BJ (cell line): ENCODE data around the gene SPECC1L. TPM values are rescaled to one million over a fixed set of nuclear protein-coding genes. Genes with fewer than 3 reads are reported as not detected.

Source experiments
- CTCF ChIA-PET: fragments of 350-600 bp; formaldehyde crosslinking; extraction: SDS; loops from one replicate; lab custom pipeline; 2021; ENCODE audit warnings: antibody characterized with exemption, inconsistent platforms; lab: Yijun Ruan, JAX
- POLR2A ChIA-PET: fragments of 300-600 bp; sonication (Branson Sonifier 250); formaldehyde crosslinking; extraction: SDS; loops from one replicate; lab custom pipeline; 2021; ENCODE audit warnings: antibody characterized with exemption; lab: Charles Lee
- DNase-seq: peaks from one replicate; pipeline ENCODE4 v3.0.0-alpha.2; 2011; ENCODE audit warnings: low read depth
- H3K27me3 ChIP-seq: 2 replicates; pipeline ENCODE4 v1.6.0; 2011; ENCODE audit warnings: low read length; ENCODE audit not compliant: control insufficient read depth, insufficient read depth
- H3K36me3 ChIP-seq: 2 replicates; pipeline ENCODE4 v1.5.1; 2011; ENCODE audit warnings: low read length; ENCODE audit not compliant: control insufficient read depth, insufficient read depth
- H3K4me3 ChIP-seq: 2 replicates; pipeline ENCODE4 v1.5.1; 2011; ENCODE audit warnings: low read depth, mild to moderate bottlenecking, control low read depth, low read length
- CTCF ChIP-seq: IDR thresholded peaks from 2 replicates; pipeline ENCODE4 v1.5.1; 2011; ENCODE audit warnings: low read depth, mild to moderate bottlenecking, control low read depth, inconsistent platforms, low read length, moderate library complexity; ENCODE audit not compliant: insufficient read depth
- polyA plus RNA-seq: library from polyadenylated mRNA; depleted of rRNA; stranded (reverse); fragments of >200 nt; gene quantifications from 2 replicates; pipeline ENCODE4 v1.2.3, GENCODE V29; 2011

The SPECC1L gene
- polyA plus RNA-seq, 1 experiment = 35.1 TPM

GRCh38 chr22:24420072-24420976 is 149.7 kb downstream of the SPECC1L start:
- Histone ChIP-seq H3K27me3 (no peaks in the 10 kb centered on the region), H3K36me3 (peaks cover 6% of the 10 kb centered on the region), H3K4me3 (no peak overlapping the region)
- no peak for TF ChIP-seq CTCF
- no peak for DNase-seq
- POLR2A ChIA-PET = no interaction called here
- CTCF ChIA-PET = interaction anchor here (0.6 to 5.7 kb wide), 6 partner anchors 13 to 704 kb away, joined by 3 to 50 read pairs (median 3); no protein-coding TSS in a partner anchor

GRCh38 chr22:24420977-24421343 is 150.3 kb downstream of the SPECC1L start:
- H3K27me3 ChIP-seq = peaks cover 3% of the 10 kb centered on the region
- POLR2A ChIA-PET = no interaction called here
- H3K4me3 ChIP-seq = no peak overlapping the region
- peaks cover 4% of the 10 kb centered on the region for H3K36me3 ChIP-seq
- DNase-seq = no peak
- CTCF ChIA-PET = interaction anchor here (0.9 to 5.7 kb wide), 6 partner anchors 14 to 101 kb away, joined by 3 to 50 read pairs (median 3); no protein-coding TSS in a partner anchor
- no peak for TF ChIP-seq CTCF

GRCh38 chr22:24421428-24421931 is 150.8 kb downstream of the SPECC1L start:
- no peak for DNase-seq
- Histone ChIP-seq H3K36me3 (peaks cover 4% of the 10 kb centered on the region), H3K27me3 (peaks cover 7% of the 10 kb centered on the region), H3K4me3 (no peak overlapping the region)
- TF ChIP-seq CTCF = peak; percentile 17; the same call in 1 of the 2 replicates
- ChIA-PET CTCF (interaction anchor here (1.1 to 5.7 kb wide), 6 partner anchors 14 to 101 kb away, joined by 3 to 50 read pairs (median 12); no protein-coding TSS in a partner anchor), POLR2A (no interaction called here)

- no peak overlapping the region for H3K4me3 ChIP-seq
- CTCF ChIA-PET = interaction anchor here (0.5 to 5.7 kb wide), 14 partner anchors 11 to 123 kb away, joined by 3 to 50 read pairs (median 4); no protein-coding TSS in a partner anchor
- TF ChIP-seq CTCF = no peak
- no peak for DNase-seq
- peaks cover 4% of the 10 kb centered on the region for H3K36me3 ChIP-seq
- POLR2A ChIA-PET = interaction anchor here (0.6 kb wide), 1 partner anchor 100 kb away, joined by 6 read pairs; no protein-coding TSS in a partner anchor
- H3K27me3 ChIP-seq = peaks cover 7% of the 10 kb centered on the region
These were observed 151.6 kb downstream of the SPECC1L start for GRCh38 chr22:24422102-24422665.
